Stimulated activated CD4-positive, alpha-beta T cell treated with anti-CD3 and anti-CD28 coated beads, TNF-alpha, amount 100 ng/mL, for 1 hour (primary cell): ENCODE data around the gene ASPHD1.
"Not testable (repeated sequence)": the region's sequence is repeated elsewhere in the genome, so short reads cannot be mapped to it uniquely, and the experiment has no call there.

ENCODE experiments used
- DNase-seq, 3 donors: peaks; one replicate each; pipeline ENCODE4 v3.0.0-alpha.2; 2020; ENCODE audit warnings: low read depth in 3 of 3, low spot score in 1 of 3

ASPHD1 gene

DNA sequence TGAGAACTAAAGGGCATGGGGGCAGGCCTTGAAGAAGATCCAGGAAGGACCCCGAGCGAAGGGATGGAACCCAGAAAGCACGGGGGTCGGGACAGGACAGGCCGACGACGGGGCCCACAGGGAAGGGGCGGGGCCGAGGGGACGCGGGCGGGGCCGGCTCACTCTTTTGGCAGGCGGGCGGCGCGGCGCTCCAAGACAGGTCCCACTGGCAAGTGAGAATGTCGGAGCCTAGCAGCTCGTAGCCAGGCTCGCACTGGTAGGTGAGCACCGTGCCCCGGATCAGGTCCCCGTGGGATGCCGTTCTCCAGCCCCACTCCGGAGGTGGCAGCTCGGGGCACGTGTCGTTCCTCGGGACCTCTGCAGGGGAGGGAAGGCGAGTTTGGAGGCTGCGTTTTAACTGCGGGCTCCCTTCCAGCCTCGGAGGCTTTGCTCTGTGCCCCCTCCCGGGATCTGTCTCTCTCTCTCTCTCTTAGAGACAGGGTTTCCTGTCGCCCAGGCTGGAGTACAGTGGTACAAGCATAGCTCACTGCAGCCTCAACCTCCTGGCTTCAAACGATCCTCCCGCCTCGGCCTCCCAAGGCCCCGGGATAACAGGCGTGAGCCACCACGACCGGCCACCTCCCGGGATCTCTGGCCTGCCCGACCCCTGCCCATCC is 23.6 kb upstream of the ASPHD1 start:
- peak in 1 of 3 donors; percentile 33 for DNase-seq

DNA sequence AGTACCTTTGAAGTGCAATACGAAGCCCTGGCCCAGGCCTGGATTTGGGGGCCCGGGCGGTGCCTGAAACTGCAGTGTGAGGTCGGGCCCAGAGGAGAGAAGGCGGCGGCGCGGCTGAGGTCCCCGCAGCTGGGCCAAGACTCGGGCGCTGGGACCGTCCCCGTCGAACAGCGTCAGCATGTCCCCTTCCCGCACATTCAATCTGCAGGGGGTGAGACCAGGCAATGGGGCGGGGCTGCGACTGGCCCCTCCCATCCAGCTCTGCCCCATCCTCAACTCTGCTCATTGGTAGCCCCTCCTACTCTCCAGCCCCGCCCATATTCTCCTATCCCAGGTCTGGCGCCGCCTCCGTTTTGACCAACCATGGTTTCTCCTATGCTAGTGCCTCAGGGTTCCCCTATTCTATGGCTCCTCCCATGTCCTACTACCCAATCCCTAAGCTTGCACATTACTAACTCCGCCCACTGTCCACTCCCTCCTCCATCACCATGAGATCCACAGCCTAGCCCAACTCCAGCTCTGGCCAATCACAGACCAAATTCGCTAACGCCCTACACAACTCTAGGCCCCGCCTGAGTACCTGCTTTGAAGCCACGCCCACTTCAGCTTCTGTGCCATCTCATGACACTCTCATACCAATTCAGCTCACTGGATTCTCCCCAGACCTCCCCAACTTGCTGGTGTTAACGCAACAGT is 22.9 kb upstream of the ASPHD1 start:
- DNase-seq, result peak in 1 of 3 donors; percentile 33

DNA sequence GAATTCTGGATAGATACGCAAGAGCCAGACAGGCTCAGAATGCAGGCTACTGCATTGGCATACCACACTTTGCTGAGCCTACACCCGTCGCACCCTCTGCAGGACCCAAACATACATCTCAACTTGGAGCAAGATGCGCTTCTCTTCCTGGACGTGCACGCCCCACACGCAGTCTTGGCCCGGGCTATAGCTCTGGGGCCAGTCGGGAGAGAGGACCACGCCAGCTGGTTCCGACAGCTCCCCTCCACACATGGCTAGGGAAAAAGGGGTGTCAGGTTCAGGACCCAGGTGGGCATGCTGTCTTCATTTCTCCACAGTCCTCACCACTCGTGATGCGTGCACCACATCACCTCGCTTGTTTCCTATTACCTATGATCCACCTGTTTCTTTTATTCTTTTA is 22.1 kb upstream of the ASPHD1 start:
- no peak for DNase-seq

DNA sequence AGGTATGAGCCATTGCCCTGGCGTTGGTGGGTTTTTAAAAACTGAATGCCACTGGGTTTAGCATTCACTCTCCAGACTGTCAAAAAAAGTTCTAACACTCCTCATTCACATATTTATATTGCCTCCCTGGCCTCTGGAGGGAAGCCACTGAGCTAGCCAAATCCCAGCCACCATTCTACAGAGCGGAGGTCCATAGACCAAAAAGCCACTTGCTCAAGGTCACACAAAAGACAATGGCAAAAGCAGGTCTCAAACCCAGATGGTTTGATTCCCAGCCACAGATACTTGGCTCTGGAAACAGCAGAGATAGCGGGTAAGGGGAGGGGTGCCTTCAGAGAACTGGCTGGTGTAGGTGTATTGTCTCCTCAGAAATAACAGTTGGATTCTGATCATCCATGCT is 19.2 kb upstream of the ASPHD1 start:
- DNase-seq, result no peak

DNA sequence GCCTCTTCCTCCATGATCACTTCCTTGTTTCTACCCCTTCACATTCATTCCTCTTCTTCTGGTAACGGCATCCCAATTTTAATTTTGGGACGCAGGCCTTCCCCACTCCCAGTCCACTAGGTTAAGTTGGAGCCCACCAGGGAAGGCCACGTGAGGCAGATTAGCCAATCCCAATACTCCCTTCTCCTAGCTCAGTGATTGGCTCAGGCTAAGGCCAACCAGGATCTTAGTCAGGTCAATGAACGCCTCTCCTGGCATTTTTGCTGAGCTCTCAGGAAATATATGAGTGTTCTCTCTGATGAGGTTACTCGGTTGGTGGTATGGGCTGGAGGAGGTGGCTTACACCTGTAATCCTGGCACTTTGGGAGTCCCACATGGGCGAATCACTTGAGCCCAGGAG is 16.3 kb upstream of the ASPHD1 start:
- no peak for DNase-seq

DNA sequence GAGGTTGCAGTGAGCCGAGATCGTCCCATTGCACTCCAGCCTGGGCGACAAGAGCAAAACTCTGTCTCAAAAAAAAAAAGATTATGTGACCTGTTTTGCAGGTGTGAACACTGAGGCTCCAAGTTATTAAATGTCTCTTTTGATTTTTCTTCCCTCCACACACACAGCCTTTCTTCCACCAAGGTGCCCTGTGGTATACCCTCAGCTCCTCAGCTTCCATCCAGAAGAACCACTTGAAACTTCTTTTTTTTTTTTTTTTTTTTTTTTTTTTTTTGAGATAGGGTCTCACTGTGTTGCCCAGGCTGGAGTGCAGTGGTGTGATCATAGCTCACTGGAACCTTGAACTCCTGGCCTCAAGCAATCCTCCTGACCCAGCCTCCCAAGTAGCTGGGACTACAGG is 10.9 kb upstream of the ASPHD1 start:
- not testable (repeated sequence) for DNase-seq

DNA sequence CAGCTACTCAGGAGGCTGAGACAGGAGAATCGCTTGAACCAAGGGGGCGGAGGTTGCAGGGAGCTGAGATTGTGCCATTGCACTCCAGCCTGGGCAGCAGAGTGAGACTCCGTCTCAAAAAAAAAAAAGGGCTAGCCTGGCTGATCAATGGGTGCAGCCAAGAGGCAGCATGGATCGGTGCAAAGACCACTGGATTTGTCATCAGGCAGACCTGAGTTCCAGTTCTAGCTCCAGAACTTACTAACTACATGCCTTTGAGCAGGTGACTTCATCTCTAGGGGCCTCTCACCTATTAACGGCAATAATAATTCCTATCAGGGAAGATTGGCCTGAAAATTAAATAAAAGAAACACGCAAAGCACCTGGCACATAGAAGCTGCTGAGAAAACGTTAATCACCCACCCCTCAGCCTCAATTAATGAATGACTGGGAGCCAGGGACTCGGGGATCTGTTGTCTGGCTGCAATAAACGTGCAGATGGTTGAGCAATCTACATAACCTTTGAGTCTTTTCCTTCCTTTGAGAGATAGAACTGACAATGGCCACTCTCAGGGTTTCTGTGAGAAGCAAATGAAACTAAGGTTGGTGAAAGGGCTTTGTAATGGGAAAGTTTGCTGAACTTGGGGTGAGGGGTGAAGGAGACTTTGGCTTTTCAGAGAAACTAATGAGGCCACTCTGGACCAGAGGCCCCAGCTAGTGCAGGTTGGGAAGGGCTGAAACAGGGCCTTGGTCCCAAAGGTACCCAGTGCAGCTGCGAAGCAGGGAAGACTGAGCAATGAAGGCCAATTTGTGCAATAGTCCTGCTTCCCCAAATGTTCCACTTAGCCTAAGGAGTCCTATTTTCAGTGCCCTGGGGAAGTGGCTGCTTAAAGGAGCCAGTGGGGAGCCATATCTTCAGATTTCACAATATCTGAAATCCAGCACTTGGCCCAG is 8.5 kb upstream of the ASPHD1 start:
- no peak for DNase-seq

DNA sequence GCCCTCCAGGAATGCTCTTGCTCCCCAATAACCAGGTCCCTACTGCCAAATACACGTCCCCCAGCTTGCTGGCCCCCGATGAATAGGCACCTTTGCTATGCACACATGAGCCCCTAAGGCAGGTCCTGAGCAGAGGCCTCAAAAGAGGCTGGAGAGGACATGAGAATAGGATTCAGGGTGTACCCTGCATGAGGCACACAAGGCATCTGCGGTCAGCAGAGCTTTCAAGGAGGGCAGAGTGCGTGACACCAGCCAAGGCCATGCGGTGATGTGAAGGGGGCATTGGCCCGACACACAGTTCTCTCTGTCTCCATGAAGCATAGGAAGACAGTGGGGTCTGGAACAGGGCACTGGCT is 7.9 kb upstream of the ASPHD1 start:
- DNase-seq, result no peak

DNA sequence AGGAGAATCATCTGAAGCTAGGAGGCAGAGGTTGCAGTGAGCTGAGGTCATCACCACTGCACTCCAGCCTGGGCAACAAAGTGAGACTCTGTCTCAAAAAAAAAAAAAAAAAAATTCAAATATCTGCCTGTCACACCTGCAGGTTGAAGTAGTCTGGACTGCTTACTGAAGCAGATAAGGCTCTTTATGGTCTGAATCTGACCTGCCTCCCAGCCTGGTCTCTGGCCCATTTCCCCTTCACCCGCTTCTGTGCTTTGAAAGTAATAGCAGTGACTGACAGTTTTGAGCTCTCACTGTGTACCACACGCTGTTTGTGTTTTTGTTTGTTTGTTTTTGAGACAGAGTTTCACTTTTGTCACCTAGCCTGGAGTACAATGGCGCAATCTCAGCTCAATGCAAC is 6.7 kb upstream of the ASPHD1 start:
- DNase-seq, result no peak

DNA sequence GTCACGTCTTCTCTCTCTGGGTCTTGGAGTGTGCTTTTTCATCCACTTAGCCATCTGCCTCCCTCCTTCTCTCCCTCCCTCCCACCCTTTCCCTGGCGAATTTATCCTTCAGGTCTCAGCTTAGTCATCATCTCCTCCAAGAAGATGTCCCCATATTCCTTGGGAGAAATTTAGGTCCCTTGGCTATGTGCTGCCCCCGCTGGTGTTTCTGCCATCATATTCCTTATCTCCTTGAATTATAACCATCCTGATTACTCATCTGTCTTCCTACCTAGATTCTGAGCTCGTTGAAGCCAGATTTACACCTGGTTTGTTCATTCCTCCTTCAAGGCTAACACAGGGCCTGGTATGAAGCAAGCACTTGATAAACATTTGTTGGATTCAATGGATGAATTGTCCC is 5.9 kb upstream of the ASPHD1 start:
- DNase-seq, result no peak

DNA sequence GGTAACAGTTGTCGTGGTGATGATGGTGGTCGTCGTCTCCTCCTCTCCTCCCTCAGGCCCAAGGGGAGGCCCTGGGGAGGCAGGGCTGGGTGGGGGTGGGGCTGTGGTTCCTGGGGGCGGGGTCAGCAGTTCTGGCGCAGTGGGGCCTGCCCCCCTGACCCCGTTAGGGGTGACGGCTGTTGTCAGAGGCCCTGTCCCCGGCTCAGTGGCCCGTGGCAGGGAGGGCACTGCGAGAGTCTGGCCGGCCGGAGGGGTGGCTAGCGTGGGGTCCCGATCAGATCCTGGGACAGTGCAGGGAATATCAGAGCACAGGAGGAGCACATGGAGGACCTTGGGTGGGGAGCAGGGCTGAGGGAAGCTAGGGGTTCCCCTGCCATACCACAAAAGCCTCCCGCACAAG is 3.4 kb upstream of the ASPHD1 start:
- DNase-seq, result no peak

DNA sequence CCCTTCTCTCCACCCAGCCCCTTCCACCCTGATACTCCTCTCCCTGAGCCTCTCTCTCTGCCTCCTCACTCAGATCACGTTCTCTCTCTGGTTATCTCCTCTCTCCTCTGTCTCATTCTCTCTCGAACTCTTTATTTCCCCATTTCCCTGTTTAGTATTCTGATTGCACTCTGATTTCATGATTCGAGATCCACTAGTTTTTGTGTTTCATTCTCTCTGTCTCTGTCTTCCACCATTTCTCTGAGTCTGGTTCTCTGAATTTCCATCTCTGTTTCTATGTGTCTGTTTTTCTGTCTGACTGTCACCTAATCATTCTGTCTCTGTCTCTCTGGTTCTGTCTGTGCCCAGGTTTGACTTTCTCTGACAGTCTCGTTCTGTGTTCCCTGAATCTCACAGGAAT is 3.0 kb upstream of the ASPHD1 start:
- DNase-seq, result no peak

DNA sequence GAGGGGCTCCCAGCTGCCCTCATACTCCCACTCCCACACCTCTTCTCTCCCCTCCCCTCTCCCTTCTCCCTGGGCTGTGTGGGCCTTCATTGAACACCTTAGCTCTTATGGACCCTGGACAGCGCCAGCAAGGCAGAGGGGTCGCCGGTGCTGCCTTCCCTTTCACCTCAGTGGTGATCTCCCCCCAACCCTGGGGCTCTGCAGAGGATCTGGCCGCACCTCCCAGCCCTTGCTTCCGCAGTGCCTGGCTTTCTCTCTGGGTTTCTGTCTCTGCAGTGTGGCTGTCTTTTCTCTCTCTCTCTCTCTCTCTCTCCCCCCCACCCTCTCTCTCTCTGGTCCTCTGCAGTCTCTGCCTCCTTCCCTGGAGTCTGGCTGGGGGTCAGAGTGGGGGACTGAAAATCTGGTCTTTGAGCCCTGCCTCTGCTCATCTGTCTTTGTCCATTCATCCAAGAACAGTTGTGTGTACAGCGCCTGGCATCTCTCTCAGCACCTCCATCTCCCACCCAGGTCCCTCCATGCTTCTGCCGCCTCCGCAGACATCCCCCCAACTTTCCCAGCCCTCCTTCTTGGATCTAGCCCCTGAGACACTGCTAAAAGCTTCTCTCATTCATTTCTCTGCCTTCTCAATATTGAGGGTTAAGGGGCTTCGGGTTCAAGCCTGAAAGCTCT is 2.0 kb upstream of the ASPHD1 start:
- DNase-seq, result no peak

DNA sequence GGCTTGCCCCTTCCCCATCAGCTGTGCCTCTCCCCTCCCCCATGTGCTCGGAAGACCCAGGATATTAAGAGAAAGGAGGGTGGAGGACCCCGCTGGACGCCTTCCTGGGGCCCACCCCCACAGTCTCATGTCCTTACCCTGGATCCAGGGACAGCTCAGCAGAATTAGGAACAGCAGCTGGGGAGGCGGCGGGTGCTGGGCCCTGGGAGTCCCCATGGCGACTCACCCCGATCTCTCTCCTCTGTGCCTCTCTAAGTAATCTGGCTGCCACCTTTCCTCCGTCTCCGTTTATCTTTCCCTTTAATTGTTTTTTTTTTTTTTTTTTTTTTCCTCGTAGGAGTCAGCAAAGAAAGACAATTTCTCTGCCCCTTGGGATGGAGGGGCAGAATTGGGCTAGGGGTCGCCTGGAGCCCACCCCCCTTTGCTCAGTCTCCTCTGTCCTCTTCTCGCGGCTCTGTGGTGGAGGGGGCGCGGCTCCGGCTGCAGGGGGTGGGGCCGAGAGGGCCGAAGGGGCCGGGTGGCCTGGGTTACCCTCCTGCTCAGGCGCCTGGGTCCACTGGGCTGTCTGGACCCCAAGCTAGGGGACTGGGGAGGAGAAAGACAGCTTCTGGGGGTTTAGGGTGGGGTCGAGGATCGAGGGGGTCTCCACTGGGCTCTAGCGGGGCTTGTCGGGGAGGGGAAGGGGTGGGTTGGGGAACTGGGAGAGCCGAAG is 1.3 kb upstream of the ASPHD1 start:
- DNase-seq, result no peak

DNA sequence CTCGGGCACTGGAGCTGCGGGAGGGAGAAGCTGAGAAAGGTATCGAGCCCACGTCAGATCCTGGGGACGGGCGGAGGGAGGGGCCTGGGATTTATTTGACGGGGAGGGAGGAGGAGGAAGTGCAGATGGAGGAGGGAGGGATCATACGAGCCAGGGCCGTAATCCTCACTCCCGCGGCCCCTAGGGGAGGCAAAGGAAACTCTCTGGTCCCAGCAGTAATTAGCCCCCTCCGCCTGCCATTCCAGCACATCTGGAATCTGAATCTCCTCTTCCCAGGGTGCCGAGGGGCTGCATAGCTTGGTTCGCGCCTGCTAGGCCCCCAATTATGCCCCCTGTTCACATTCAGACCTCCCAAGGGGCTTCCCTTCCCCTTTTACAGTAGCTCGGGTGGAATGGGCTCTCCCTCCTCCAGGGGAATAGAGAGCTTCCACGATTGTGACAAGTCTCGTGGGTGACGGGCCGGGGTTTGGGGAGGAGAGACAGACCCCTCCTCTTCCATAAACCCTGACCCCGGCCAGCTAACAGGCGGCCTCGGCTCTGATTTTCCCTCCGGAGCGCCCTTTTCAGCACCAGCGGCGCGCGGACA is 679 bp upstream of the ASPHD1 start, which contains the start of gene SEZ6L2:
TSS of gene SEZ6L2 (minus strand) at position 35 of the 586 bp plus-strand sequence. CDS start 531 bp downstream, outside the sequence.
- DNase-seq, result peak in 1 of 3 donors; percentile 47

DNA sequence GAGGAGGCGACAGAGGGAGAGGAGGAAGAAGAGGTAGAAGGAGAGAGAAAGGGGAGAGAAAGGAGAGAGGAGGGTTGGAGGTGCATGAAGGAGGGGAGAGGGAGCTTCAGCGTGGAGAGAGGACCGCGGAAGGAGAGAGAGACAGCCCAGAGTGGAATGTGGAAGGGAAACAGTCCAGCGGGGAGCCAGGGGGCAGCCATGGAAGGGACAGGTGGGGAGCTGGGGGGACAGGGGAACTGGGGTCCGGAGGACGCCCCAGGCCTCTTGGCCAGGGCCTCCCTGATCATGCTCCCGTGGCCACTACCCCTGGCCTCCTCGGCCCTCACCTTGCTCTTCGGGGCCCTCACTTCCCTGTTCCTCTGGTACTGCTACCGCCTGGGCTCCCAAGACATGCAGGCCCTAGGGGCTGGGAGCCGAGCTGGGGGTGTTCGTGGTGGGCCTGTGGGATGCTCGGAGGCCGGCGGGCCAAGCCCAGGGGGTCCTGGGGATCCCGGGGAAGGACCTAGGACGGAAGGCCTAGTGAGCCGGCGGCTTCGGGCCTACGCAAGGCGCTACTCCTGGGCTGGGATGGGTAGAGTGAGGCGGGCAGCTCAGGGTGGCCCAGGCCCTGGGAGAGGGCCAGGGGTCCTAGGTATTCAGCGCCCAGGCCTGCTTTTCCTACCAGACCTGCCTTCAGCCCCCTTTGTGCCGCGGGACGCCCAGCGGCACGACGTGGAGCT is 759 bp downstream of the ASPHD1 start:
- no peak for DNase-seq

DNA sequence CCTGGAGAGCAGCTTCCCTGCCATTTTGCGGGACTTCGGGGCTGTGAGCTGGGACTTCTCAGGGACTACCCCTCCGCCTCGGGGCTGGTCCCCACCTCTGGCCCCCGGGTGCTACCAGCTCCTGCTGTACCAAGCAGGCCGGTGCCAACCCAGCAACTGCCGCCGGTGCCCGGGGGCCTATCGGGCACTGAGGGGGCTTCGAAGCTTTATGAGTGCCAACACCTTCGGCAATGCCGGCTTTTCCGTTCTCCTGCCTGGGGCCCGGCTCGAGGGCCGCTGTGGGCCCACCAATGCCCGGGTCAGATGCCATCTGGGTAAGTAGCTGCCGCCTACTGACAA is 1.3 kb downstream of the ASPHD1 start:
- DNase-seq, result no peak

DNA sequence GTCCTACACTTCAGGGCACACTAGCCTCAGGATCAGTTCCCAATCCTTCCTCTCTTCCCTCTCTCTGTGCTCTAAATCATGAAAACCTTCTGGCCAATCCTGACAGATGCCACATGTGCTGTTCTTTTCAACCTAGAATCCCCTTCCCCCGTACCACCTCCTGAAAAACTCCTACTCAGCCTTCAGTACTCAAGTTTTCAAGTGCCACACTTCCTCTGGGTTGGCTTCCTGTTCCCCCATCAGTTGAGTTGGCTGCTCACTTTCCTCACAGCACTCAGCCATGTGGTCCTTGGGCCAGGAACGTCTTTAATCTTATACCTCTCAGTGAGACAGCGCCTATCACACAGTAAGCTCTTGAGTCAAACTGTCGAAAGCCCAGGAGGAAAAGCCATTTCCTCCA is 3.3 kb downstream of the ASPHD1 start:
- no peak for DNase-seq

DNA sequence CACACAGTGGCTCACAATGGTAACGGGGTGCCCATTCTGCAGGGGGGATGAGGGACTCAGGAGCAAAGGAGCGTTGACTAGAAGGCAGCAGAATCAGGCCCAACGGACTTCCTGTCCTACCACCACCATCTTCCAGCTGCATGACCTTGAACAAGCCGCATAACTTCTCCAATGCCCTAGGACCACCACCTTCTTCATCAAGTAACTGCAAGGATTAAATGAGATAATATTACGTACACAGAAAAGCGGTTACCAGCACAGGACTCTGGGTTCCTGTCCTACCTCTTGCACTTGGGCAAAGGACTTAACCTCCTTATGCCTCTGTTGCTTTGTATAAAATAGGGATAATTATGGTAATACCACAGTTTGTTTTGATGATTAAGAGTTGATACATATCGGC is 4.7 kb downstream of the ASPHD1 start:
- no peak for DNase-seq

DNA sequence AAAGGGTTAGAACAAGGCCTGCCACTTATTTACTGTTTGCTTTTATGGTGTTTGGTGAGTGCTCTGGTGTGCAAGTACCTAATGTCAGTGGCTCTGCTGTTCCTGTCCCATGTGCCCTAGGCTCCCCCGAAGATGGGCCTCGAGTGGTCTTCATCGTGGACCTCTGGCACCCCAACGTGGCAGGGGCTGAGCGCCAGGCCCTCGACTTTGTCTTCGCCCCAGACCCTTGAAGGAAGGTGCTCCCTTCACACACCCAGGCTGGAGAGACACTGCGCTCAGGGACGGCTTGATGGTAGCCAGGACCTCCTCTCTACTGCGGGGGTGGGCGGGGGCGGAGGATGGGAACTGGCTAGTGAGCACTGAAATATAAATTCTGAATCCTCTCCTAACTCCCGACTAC is 5.4 kb downstream of the ASPHD1 start:
- no peak for DNase-seq
